GM13976 (cell line): ENCODE measurements around the gene NTRK3.

Experiments
- DNase-seq: peaks from one replicate; pipeline ENCODE4 v3.0.0; 2012; ENCODE audit warnings: low spot score
- CTCF ChIP-seq: IDR thresholded peaks from 2 replicates; pipeline ENCODE4 v1.5.1; 2012; ENCODE audit warnings: borderline replicate concordance, mild to moderate bottlenecking; ENCODE audit not compliant: insufficient read depth; ENCODE audit errors: extremely low read depth, missing control alignments, control extremely low read depth
- in situ Hi-C: fragments of 300-500 bp; cut with MboI; formaldehyde crosslinking; loops from one replicate; pipeline ENCODE4 v1.12.0; 2022; ENCODE audit warnings: low sequenced_read_pairs, mixed read lengths, inconsistent platforms; ENCODE audit not compliant: unreplicated experiment

The NTRK3 gene

DNA sequence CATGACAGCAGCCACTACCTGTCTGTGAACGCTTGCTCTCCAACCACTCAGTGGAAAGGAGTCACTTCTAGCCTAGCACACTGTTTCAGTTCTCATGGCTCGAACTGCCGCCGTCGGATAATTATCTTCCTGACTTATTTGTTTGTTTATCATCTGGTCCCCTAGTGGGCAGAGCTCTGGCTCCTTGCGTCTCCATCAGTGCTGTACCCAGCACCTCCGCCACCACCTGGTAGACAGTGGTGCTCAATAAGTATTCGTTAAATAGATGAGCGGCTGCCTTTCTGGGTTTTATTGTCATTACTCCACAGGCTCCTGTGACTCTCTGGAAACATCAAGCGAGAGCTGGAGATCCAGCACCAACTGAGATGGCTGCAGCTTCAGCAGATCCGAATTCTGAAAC lies 297.5 kb downstream of the NTRK3 start:
- no peak for TF ChIP-seq CTCF
- no peak for DNase-seq
- in situ Hi-C loops, result no loop called here

GRCh38 chr15:87955284-87955909 lies 301.1 kb downstream of the NTRK3 start:
- no peak for TF ChIP-seq CTCF
- no peak for DNase-seq
- in situ Hi-C loops, result no loop called here

DNA sequence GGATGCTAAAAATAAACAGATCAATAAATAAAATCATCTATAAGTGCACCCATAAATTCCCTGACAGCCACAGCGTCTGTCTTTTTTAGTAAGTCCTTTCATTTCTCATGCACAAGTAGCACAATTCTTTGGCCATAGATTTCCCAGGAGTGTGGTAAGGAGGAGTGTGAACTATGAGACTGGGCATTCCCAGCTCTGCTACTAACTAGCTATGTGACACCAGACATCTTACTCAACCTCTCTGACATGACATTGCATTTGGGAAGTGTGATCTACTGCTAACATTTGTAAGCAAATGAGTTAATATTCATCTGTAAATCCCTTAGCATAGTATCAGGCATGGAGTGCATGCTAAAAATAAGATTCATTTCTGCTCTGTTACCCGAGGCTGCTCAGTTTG lies 301.7 kb downstream of the NTRK3 start:
- in situ Hi-C loops, result no loop called here
- DNase-seq, result no peak
- TF ChIP-seq CTCF, result no peak

GRCh38 chr15:87952736-87953287 lies 303.7 kb downstream of the NTRK3 start:
- no peak for TF ChIP-seq CTCF
- in situ Hi-C loops, result no loop called here
- no peak for DNase-seq

DNA sequence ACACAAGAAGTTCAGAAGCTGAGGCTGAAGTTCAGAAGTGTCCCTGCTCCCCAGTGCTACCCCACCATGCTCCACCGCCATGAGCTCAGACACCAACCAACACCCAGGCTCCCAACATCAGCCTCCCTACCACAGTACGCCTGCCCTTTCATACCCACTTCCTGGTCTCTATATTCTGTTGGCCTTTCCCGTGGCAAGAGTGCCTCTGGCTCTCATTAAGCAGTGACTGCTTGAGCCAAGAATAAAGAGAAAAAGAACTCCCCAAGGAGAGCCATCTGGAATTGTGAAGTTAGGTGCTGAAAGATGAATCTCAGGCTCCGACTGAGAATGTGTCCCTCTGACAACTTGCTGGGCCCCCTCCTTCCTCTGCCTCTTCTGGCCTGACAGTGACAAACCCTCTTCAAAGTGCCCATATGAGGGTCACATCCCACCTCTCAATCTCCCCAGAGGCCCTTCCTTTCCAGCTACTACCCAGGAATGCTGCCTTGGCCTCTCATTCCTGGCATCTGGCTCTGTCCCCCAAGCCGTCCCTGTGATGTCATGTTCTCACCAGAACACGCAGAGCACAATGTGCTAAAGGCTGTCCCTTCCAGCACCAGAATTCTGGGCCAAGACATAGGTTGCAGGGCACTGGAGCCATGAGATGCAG lies 306.8 kb downstream of the NTRK3 start:
- no peak for TF ChIP-seq CTCF
- in situ Hi-C loops, result no loop called here

GRCh38 chr15:87949151-87949574 lies 307.4 kb downstream of the NTRK3 start:
- no peak for TF ChIP-seq CTCF
- in situ Hi-C loops, result no loop called here
- no peak for DNase-seq

More for the DNA sequence above, 306.8 kb downstream of the NTRK3 start:
- DNase-seq, result no peak

DNA sequence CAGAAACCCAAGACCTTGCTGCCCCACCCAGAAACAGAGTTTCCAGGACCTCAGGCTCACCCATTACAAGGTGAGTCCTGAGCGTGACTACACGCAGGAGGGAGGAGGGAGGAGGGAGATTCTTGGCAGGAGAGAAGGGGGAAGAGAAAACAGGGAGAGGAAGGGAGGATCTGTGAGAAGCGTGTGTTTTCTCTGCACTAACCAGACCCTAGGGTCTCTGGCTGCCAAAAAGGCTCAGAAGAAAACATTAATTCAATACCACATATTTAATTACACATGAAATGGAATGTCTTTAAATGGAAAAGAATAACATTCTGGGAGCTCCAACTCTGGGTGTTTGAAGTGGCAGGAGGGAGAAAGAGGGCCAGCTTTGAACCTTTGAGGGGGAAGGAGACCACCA lies 309.0 kb downstream of the NTRK3 start:
- no peak for TF ChIP-seq CTCF
- DNase-seq, result no peak
- in situ Hi-C loops, result no loop called here
